Stimulated activated CD4-positive, alpha-beta T cell treated with anti-CD3 and anti-CD28 coated beads, Interleukin-2, amount 100 ng/mL, for 24 hours (primary cell): Measurements from ENCODE around the gene KCNJ6.
"Not testable (repeated sequence)": the region's sequence is repeated elsewhere in the genome, so short reads cannot be mapped to it uniquely, and the experiment has no call there.

Experiments used
- DNase-seq, 2 donors: peaks; one replicate each; pipeline ENCODE4 v3.0.0-alpha.2; 2020

The KCNJ6 gene

GRCh38 chr21:37766129-37766528 is 150.1 kb downstream of the KCNJ6 start:
- no peak for DNase-seq

GRCh38 chr21:37765221-37765900 is 150.9 kb downstream of the KCNJ6 start:
- DNase-seq: no peak

GRCh38 chr21:37764691-37765090 is 151.6 kb downstream of the KCNJ6 start:
- no peak for DNase-seq

GRCh38 chr21:37763298-37763697 is 153.0 kb downstream of the KCNJ6 start:
- DNase-seq: no peak

- no peak for DNase-seq
Measured at GRCh38 chr21:37762606-37763005, 153.7 kb downstream of the KCNJ6 start.

- not testable (repeated sequence) for DNase-seq
Measured at GRCh38 chr21:37761406-37761805, 154.9 kb downstream of the KCNJ6 start.

- DNase-seq: no peak
Measured at GRCh38 chr21:37759777-37760176, 156.5 kb downstream of the KCNJ6 start.

- peak in 1 of 2 donors; percentile 5 for DNase-seq
Measured at GRCh38 chr21:37758982-37759381, 157.3 kb downstream of the KCNJ6 start.

- no peak for DNase-seq
Measured at GRCh38 chr21:37757606-37758376, 158.5 kb downstream of the KCNJ6 start.

- DNase-seq: no peak
Measured at GRCh38 chr21:37753122-37753599, 163.1 kb downstream of the KCNJ6 start.

- no peak for DNase-seq
Measured at GRCh38 chr21:37751268-37751975, 164.8 kb downstream of the KCNJ6 start.

GRCh38 chr21:37749132-37749531 is 167.1 kb downstream of the KCNJ6 start:
- DNase-seq: no peak

GRCh38 chr21:37748351-37748750 is 167.9 kb downstream of the KCNJ6 start:
- no peak for DNase-seq

GRCh38 chr21:37746849-37747248 is 169.4 kb downstream of the KCNJ6 start:
- DNase-seq: no peak

GRCh38 chr21:37744551-37744950 is 171.7 kb downstream of the KCNJ6 start:
- DNase-seq: no peak

- DNase-seq: no peak
Measured at GRCh38 chr21:37742532-37742931, 173.7 kb downstream of the KCNJ6 start.

- DNase-seq: no peak
Measured at GRCh38 chr21:37742115-37742514, 174.1 kb downstream of the KCNJ6 start.

- DNase-seq: no peak
Measured at GRCh38 chr21:37737996-37738395, 178.3 kb downstream of the KCNJ6 start.

- DNase-seq: no peak
Measured at GRCh38 chr21:37737507-37737906, 178.8 kb downstream of the KCNJ6 start.

- DNase-seq: no peak
Measured at GRCh38 chr21:37734846-37735245, 181.4 kb downstream of the KCNJ6 start.

- no peak for DNase-seq
Measured at GRCh38 chr21:37732927-37733326, 183.3 kb downstream of the KCNJ6 start.

- DNase-seq: no peak
Measured at GRCh38 chr21:37724201-37724600, 192.1 kb downstream of the KCNJ6 start.

- no peak for DNase-seq
Measured at GRCh38 chr21:37717534-37717933, 198.7 kb downstream of the KCNJ6 start.

- not testable (repeated sequence) for DNase-seq
Measured at GRCh38 chr21:37712569-37712934, 203.7 kb downstream of the KCNJ6 start.
